Stimulated activated naive CD8-positive, alpha-beta T cell treated with anti-CD3 and anti-CD28 coated beads, Interleukin-15, Interleukin-2, amounts not matched to agents 100 U/mL and 50 U/mL, for 24 hours (primary cell): ENCODE data around the gene CHTF18.

Experiments used
- ATAC-seq: fragments of 150-1000 bp; cut with Tn5 transposase; one replicate; pipeline ENCODE4 v1.10.0; 2021
- DNase-seq: peaks from one replicate; pipeline ENCODE4 v3.0.0; 2021

CHTF18 gene

GRCh38 chr16:794091-794822, 5.8 kb downstream of the CHTF18 start:
- ATAC-seq (no peak), DNase-seq (no peak)

- DNase-seq (no peak), ATAC-seq (no peak)
These were observed 6.5 kb downstream of the CHTF18 start for GRCh38 chr16:794853-795466.

DNA sequence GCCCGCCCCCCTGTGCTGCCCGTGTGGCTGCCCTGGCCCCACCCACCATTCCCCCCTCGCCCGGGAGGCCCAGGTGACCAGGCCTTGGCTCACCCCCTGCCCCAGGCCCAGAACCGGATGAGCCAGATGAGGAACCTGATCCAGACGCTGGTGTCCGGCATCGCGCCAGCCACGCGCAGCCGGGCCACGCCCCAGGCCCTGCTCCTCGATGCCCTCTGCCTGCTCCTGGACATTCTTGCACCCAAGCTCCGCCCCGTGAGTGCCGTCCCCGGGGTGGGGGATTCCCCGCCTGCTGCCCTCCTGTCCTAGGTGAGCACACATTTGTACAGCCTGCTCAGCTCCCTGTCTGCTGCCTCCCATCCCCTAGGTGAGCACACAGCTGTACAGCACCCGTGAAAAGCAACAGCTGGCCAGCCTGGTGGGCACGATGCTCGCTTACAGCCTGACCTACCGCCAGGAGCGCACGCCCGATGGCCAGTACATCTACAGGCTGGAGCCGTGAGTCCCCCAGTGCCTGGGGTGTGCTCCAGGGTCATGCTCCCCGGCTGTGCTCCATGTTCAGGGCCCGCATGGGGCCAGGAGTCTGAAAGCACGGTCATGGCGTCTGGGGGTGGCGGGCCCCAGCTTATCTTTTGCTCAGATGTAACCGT, 7.3 kb downstream of the CHTF18 start:
- ATAC-seq, result no peak

DNA sequence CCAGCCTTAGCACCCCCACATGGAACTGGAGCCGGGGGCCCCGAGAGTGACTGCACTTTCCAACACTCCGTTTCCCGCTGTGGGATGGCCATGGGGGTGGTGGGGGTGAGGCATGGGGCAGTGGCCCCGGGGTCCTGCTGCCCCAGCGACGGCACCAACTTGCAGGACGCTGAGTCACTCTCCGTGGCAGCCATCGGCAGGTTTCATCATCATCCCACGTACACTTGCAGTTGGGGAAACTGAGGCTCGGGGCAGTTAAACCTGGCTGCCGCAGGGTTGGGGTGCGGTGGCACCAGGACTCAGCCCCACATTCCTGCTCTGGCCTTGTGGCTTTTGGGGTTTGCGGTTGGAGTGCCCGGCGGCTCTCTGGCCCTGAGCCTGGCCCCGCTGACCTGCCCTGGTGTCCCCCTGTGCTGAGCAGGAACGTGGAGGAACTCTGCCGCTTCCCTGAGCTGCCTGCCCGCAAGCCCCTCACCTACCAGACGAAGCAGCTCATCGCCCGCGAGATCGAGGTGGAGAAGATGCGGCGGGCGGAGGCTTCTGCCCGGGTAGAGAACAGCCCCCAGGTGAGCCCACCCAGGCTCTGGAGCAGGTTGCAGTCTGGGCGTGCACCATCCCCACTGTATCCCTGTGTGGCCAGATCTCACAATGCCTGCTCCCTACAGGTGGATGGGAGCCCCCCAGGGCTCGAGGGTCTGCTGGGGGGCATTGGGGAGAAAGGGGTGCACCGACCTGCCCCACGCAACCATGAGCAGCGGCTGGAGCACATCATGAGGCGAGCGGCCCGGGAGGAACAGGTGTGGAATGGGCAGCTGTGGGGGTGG, 8.1 kb downstream of the CHTF18 start:
- no peak for ATAC-seq
- no peak for DNase-seq

More for the DNA sequence above, 7.3 kb downstream of the CHTF18 start:
- no peak for DNase-seq

- peak; percentile 26 for ATAC-seq
These were observed 8.7 kb downstream of the CHTF18 start for GRCh38 chr16:797120-797420.

DNA sequence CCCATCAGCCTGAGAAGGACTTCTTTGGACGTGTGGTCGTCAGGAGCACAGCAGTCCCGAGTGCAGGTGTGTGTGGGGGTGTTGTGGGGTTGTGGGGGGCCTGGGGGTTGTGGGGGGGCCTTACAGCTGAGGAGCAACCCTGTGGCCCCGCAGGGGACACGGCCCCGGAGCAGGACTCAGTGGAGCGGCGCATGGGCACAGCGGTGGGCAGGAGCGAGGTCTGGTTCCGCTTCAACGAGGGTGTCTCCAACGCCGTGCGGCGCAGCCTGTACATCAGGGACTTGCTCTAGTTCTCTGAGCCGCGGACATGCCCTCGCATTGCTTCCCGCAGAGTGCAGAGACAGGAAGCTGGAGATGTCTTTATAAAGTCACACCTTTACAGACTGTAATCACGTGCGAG, 9.3 kb downstream of the CHTF18 start:
- DNase-seq (no peak), ATAC-seq (no peak)

More at GRCh38 chr16:797120-797420, 8.7 kb downstream of the CHTF18 start:
- peak; percentile 41 for DNase-seq

- ATAC-seq (no peak), DNase-seq (no peak)
These were observed 10.2 kb downstream of the CHTF18 start for GRCh38 chr16:798666-799065.

DNA sequence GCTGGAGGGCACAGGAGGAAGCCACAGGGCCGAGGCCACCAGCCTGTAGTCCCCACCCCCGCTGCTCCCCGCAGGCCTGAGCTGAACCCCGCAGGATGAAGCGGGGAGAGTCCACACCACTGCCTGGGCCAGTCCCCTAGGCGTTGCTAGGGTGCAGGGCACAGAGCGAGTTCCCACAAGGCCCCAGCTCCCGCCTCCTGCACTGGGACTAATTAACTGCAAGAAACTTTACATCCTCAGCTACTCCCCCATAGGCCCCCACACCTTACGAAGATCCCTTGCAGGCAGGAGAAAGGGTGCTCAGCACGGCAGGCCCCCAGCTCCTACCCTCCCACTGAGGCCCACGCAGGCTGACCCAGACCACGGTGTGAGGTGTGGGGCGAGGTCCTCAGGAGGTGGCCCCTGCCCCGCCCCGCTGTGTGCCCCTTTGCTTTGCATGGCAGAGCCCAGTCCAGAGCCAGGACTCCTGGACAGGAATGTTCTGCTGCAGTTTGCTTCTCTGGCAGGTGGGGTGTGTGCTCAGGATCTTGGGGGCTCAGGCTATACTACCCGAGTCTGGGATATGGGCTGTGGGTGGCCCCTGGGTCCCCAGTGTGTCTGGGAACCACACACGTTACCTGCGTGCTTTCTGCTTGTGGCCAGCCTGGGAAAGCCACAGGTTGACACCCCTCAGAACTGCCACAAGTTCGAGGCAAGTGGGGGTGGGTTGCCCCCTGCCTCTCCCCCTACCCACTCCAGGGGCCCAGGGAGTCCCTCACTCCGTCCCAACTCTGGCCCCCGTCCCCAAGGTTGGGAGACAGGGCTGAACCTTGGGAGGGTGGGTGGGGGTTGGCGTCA, 10.9 kb downstream of the CHTF18 start:
- no peak for ATAC-seq
- DNase-seq, result no peak

DNA sequence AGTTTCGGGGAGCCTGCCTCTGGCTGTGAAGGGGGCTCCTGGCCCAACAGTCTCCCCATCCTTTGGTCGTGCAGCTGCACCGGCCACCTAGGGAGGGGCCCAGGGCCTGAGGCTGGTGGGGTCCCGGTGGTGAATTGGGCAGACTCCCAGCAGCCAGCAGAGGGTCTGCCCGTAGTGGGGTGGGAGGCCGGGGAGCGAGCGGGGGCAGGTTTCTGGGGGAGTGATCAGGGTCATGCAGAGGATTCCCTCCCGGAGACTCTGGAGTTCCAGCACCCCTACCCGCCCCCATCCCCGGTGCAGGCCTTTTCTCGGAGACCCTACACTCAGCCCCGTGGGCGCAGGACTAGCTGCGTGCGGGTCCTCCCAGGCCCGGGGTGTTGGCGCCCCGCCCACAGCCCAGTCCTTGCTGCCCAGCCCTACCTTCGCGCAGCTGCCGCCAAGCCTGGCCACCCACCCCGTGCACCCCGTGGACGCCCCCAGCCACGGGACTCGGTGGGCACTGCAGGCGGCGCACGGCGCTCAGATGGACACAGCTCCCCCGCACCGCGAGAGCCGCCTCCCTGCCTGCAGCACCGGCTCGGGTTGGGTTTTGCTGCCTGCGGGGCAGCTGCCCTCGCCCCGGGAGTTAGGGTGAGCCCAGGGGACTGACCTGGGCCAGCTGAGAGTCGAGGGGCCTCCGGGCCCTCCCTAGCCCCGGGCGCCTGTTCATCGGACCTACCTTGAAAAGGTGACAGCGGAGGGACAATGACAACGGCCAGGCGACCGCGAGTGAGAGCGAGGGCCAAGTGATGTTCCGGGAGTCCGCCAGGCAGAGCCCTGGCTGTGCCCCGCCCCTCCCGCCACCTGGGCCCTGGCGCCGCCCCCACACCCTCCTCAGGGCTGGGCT, 11.8 kb downstream of the CHTF18 start, which contains the start of gene GNG13:
GNG13 (minus strand) TSS at position 787 of the 886 bp plus-strand sequence. CDS start 1,657 bp downstream, outside the sequence.
- DNase-seq (no peak), ATAC-seq (peak; percentile 1)

DNA sequence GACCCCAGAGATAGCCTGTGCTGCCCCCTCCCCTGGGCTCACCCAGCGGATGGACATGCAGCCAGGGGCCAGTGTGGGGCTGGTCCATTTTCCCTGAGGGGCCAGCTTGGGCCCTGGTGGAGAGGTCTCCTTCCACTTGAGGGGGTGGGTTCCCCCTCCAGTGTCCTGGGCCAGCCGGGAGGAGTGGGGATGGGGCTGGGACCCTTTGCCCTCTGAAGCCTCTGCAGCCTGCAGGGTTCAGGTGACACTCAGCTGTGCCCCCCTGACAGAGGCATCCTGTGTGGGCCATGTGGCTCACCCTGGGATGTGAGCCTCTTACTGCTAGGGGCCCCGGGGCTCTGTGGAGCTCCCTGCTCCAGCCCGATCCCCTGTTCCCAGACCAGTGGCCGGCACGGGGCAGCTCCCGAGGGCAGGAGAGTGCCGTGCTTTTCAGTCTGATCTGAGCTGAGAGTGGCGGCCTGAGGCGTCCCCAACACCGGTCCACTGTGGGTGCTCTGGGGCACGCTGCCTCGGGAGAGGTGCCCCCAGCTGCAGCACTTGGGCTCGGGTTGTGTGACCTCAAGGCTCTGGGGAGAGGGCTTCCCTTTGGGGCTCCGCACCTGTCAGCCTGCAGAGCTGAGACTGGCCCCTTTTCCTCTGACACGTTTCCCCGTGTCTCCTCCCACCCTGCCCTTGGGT, 12.6 kb downstream of the CHTF18 start:
- no peak for DNase-seq
- peak; percentile 3 for ATAC-seq

DNA sequence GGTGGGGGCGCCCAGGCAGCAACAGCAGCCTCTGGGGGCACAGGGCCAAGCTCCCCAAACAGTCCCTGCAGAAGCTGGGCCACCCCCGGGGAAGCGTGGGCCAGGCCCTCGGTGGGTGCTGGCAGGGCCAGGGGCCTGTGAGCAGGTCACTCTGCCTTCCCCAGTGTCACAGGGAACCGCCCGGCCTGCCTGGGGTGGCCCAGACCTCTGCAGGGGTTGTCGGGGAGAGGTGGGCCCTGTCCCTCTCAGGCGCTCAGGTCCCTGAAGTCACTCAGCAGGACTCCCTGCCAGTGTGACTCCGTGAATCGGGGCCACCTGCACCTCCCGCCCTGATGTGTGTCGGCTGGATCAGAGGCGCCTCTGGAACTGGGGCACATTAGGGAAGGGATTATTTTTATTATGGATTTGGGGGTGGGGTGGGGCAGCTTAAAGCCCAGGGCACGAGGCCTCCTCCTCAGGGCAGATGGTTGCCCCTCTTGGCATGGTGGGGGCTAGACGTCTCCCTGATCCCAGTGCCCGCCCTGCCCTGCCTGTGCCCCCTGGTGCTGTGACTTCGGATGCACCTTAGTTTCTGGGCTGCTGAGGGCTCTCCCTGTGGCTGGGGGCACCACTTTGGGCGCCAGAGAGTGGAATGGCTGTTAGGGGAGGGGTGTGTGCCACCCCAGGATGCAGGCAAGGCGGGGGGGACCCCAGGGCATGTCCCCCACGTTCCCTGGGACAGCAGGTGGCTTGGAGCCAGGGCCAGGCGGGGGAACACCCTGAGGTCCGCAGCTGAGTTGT, 13.4 kb downstream of the CHTF18 start:
- peak; percentile 5 for ATAC-seq
- DNase-seq, result no peak

- ATAC-seq (no peak), DNase-seq (no peak)
These were observed 14.0 kb downstream of the CHTF18 start for GRCh38 chr16:802461-802860.

DNA sequence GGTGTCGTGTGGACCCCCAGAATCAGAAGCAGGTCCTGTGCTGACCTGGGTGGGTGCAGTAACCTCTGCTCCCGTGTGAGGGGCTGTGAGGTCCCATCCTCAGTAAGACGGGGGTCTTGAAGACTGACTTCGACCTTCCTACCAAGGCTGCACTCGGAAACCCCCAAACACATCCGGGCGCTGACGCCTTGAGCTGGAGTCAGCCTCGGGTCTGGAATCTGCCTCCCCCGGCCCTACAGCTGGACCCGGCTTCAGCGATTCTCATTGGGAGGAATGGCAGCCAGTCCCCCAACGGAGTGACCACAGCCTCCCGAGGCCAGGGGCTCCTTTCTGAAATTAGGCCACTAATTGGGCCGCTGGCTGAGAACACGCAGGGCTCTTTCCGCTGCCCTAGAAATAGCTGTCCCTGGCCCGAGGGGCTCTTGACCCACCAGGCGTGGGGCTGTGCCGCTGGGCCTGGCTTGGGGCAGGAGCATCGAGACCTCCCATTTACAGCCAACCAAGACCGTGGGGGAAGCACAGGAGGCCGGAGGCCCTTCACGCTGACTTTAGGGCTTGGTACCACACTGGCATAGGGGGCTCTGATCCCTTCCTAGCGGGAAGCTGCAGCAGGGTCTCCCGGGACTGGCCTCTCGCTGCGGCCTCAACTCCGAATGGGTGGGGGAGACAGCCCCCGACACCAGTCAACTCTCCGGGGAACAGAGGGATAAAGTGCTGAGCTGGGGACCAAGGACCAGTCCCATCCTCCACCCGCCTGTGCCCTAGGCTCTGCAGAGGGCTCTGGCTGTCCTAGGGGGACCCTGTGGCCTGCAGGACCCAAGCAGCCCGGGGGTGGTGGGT, 14.7 kb downstream of the CHTF18 start:
- no peak for ATAC-seq
- DNase-seq, result no peak

DNA sequence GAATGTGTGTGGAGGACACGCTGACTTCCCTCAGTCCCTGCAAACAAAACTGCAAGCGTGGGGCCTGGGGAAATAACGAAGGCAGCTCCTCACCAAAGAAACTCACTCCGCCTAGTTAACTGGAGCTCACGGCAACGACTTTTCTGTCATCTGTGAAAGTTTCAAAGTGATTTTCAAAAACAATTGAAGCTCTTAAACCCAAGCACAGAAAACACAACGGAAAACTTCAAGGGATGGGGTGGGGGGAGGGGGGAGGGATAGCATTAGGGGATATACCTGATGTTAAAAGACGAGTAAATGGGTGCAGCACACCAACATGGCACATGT, 15.3 kb downstream of the CHTF18 start:
- ATAC-seq (no peak), DNase-seq (no peak)

- no peak for DNase-seq
These were observed 16.0 kb downstream of the CHTF18 start for GRCh38 chr16:804193-805048.

GRCh38 chr16:805474-805873, 17.1 kb downstream of the CHTF18 start:
- ATAC-seq (no peak), DNase-seq (no peak)

More at GRCh38 chr16:804193-805048, 16.0 kb downstream of the CHTF18 start:
- no peak for ATAC-seq

GRCh38 chr16:807347-808084, 19.1 kb downstream of the CHTF18 start:
- ATAC-seq (peak; percentile 93), DNase-seq (peak; percentile 91)
